GM18520 (cell line): ENCODE data around the gene KRTAP17-1.

Source experiments
- ATAC-seq: cut with Tn5 transposase; IDR thresholded peaks from one replicate; pipeline ENCODE4 v1.9.1; 2021; ENCODE audit not compliant: unreplicated experiment

KRTAP17-1 gene

GRCh38 chr17:41333098-41333497, 17.6 kb upstream of the KRTAP17-1 start:
- ATAC-seq: no peak

- ATAC-seq: no peak
Measured at GRCh38 chr17:41332239-41332638, 16.7 kb upstream of the KRTAP17-1 start.

DNA sequence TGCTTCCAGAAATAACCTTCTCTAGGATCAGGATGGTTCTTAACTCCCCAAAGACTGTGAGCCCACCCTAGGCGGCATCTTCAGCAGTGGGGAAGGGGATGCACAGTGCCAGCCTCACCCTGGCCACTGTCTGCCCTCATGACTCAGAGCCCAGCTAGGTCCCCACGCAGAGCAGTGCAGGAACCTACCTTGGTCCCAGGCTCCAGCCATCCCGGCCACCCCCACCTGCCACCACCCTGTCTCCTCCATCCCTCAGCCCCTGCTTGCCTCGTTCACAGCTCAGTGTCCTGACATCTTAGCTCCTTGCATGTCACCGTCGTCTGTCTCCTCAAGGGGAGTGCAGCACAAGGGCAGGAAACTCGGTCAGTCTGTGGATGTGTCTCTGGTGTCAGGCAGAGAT, 16.1 kb upstream of the KRTAP17-1 start:
- ATAC-seq: no peak

- no peak for ATAC-seq
Measured at GRCh38 chr17:41329279-41329948, 13.9 kb upstream of the KRTAP17-1 start.

GRCh38 chr17:41328207-41328606, 12.7 kb upstream of the KRTAP17-1 start:
- ATAC-seq: no peak

DNA sequence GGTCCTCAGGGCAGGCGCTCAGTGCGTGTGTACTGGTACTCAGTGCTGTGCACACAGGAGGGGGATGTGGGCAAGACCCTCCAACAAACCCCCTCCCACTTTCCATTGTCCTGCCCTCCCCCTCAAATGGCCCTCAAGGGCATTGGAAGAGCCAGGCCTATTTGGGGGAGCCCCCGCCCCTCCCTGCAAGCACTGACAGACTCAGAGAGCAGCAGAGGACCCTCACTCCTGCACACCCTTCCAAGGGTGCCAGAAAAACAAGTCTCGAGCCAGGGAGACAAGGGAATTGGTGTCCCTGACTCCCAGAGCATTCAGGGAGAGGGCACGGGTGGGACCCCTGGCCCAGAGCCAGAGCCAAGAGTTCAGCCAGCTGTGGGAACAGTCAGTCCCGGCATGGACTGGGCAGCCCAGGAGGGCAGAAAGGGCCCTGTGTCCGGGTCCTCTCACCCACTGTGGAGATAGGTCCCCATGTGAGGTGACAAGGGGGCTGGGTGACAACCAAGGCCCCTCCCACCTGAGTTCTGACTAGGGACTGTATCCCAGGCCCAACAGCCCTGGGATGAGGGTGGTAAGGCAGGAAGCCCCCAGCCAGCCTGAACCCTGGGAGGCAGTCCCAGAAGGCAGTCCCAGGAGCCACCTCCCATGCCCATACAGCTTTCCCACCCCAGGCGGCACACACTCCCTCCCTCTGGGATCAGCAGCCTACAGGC, 12.1 kb upstream of the KRTAP17-1 start:
- ATAC-seq: no peak

DNA sequence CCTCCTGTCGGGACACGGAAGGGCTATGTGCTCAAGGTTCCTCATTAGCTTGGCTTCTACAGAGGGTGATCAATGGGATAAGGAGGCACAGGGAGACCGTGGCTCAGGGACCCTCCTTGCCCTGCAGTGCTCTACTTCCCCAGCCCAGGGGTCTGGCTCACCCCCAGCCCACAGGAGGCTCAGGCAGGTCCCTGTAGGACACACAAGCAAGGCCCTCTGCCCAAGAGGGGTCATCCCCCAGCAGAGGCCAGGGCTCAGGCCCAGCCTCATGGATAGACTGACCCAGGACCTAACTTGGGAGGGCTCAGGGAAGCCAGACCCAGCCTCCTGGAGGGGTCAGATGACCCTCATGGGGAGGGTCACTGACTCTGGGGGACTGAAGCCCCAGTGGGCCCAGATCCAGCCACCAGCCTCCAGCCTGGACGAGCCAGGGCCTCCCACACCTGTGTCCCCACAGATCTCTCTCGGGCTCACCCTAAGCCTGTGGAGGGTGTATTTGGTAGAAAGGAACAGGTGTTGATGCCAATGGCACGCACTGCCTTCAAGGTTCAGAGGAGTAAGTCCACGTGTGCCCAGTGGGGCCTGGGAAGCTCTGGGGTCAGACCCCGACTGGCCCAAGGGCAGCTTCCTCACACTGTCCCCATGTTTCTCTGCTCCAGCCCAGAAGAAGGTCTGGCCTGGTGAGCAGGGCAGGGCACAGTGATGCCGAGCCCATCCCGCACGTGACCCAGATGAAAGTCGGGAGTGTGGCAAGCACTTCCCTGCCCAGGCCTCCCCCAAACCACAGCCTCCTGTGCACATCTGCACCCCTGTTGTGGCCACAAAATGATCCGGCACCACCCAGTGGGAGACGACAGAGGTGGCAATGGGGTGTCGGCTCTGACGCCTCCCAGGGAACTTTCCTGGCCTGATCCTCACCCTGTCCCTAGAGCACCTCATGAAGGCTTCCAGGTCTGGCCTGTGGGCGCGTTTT, 10.9 kb upstream of the KRTAP17-1 start:
- ATAC-seq: no peak

DNA sequence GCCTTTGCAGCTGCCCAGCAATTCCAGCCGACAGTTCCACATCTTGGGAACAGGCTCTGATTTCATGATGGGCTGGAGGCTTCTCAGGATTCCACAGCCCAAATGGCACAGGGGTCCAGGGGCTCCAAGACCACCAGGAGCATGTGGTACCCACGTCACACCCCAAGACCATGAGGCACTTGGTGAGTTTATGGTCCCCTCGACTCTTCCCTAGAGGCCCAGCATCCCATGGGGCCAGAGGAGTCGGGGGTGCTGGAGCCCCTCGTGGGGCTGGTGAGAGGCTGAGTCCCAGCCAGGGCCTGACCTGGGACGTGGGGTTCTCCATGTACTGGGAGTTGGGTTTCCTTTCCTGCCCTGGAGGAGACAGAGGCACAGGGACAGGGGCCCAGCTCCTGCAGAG, 10.1 kb upstream of the KRTAP17-1 start:
- ATAC-seq: no peak

- no peak for ATAC-seq
Measured at GRCh38 chr17:41325126-41325525, 9.6 kb upstream of the KRTAP17-1 start.

GRCh38 chr17:41324180-41325075, 8.9 kb upstream of the KRTAP17-1 start:
- ATAC-seq: no peak

- no peak for ATAC-seq
Measured at GRCh38 chr17:41322903-41323895, 7.7 kb upstream of the KRTAP17-1 start.

- ATAC-seq: no peak
Measured at GRCh38 chr17:41322094-41322902, 6.8 kb upstream of the KRTAP17-1 start.

- ATAC-seq: no peak
Measured at GRCh38 chr17:41318231-41318630, 2.7 kb upstream of the KRTAP17-1 start.

- no peak for ATAC-seq
Measured at GRCh38 chr17:41315814-41316445, 420 bp upstream of the KRTAP17-1 start.

DNA sequence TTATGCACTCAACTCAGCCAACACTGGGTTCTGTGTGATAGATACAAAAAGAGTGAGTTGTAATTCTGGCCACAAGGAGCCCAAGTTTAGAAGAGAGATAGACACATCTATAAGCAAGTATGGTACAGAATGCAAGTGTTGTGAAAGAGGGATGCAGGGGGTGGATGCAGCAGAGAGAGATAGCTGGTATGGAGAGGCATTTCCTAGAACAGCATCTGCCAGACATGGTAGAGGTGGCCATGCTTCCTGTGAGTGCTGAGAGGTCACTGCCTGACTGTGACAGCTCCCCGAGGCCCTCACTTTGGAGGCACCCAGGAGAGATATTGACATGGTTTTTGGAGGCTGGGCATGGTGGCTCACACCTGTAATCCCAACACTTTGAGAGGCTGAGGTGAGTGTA, 4.4 kb downstream of the KRTAP17-1 start:
- ATAC-seq: no peak

DNA sequence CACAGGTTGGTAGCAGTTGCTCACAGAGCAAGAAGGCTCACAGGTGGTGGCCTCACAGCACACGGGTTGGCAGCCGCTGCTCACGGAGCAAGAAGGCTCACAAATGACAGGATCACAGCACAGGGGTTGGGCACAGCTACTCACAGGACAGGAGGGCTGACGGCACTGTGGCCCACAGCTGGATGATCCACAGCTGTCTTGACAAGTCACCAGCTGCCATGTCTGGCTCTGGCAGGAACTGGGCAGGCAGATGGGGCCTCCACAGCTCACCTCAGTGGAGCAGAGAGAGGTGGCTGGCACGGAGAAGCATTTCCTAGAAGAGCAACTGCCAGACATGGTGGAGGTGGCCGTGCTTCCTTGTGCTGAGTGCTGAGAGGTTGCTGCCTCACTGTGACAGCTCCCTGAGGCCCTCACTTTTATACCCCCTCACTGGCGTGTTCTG, 6.6 kb downstream of the KRTAP17-1 start, which contains the start of gene KRTAP16-1:
Gene KRTAP16-1, minus strand, starts transcription at position 392 of the 442 bp plus-strand sequence. Its CDS starts 56 bp downstream, at position 336.
- no peak for ATAC-seq

GRCh38 chr17:41308251-41308917, 7.1 kb downstream of the KRTAP17-1 start:
- ATAC-seq: no peak
